Keratinocyte (primary cell): Measurements from ENCODE around the gene RARRES1. TPM values are rescaled to one million over a fixed set of nuclear protein-coding genes. Genes with fewer than 3 reads are reported as not detected.

ENCODE experiments used
- DNase-seq: peaks from one replicate; pipeline ENCODE4 v3.0.0-alpha.2; 2011; ENCODE audit warnings: low read depth, missing footprints, low spot score
- FAIRE-seq: peaks from 2 replicates; lab custom pipeline; 2011; peaks lifted over from hg19 to GRCh38; lab: Jason Lieb, UNC
- H2AFZ ChIP-seq: 2 replicates; pipeline ENCODE4 v1.6.0; 2012; ENCODE audit warnings: low read length, control low read depth, inconsistent platforms; ENCODE audit not compliant: control insufficient read depth
- H3K27ac ChIP-seq: 2 replicates; pipeline ENCODE4 v1.5.1; 2011; ENCODE audit warnings: low read length; ENCODE audit not compliant: control insufficient read depth, insufficient read depth
- H3K27me3 ChIP-seq: 3 replicates; pipeline ENCODE4 v1.6.0; 2011; ENCODE audit warnings: low read length; ENCODE audit not compliant: control insufficient read depth, insufficient read depth; ENCODE audit errors: extremely low read depth
- H3K36me3 ChIP-seq, 2 experiments: 2 replicates in 1 of 2; 3 replicates in 1 of 2; pipeline ENCODE4 v1.5.1; 2011; ENCODE audit warnings: low read length in 2 of 2, mild to moderate bottlenecking in 1 of 2; ENCODE audit not compliant: control insufficient read depth in 2 of 2, insufficient read depth in 2 of 2; ENCODE audit errors: extremely low read depth in 1 of 2
- H3K4me1 ChIP-seq: 3 replicates; pipeline ENCODE4 v1.5.1; 2011; ENCODE audit warnings: low read length; ENCODE audit not compliant: control insufficient read depth, insufficient read depth; ENCODE audit errors: extremely low read depth
- H3K4me2 ChIP-seq: 3 replicates; pipeline ENCODE4 v1.6.0; 2011; ENCODE audit warnings: low read depth, low read length; ENCODE audit not compliant: control insufficient read depth, insufficient read depth; ENCODE audit errors: extremely low read depth
- H3K4me3 ChIP-seq, 3 experiments: fragments of 200-600 bp in 1 of 3; sonication (generic) in 1 of 3; 2 replicates in 2 of 3; 3 replicates in 1 of 3; pipeline ENCODE4 v1.5.1; 2011 to 2016; ENCODE audit warnings: low read length in 3 of 3, mild to moderate bottlenecking in 3 of 3, control low read depth in 2 of 3, inconsistent platforms in 1 of 3, low read depth in 1 of 3, mixed read lengths in 1 of 3, mixed run types in 1 of 3, moderate library complexity in 1 of 3; ENCODE audit not compliant: control insufficient read depth in 2 of 3, insufficient read depth in 2 of 3; ENCODE audit errors: extremely low read depth in 1 of 3
- H3K79me2 ChIP-seq: 2 replicates; pipeline ENCODE4 v1.6.0; 2012; ENCODE audit warnings: low read length; ENCODE audit not compliant: control insufficient read depth, insufficient read depth
- H3K9ac ChIP-seq: 3 replicates; pipeline ENCODE4 v1.6.0; 2011; ENCODE audit warnings: low read length; ENCODE audit not compliant: control insufficient read depth, insufficient read depth; ENCODE audit errors: extremely low read depth
- H3K9me1 ChIP-seq: 3 replicates; pipeline ENCODE4 v1.6.0; 2011; ENCODE audit warnings: low read length; ENCODE audit not compliant: control insufficient read depth, insufficient read depth; ENCODE audit errors: extremely low read depth
- H3K9me3 ChIP-seq: 2 replicates; pipeline ENCODE4 v1.5.1; 2012; ENCODE audit warnings: low read depth, low read length; ENCODE audit not compliant: control insufficient read depth
- H4K20me1 ChIP-seq: 3 replicates; pipeline ENCODE4 v1.6.0; 2011; ENCODE audit warnings: low read length; ENCODE audit not compliant: control insufficient read depth, insufficient read depth; ENCODE audit errors: extremely low read depth
- CTCF ChIP-seq, 3 experiments: IDR thresholded peaks in 1 of 3; conservative IDR thresholded peaks in 1 of 3; optimal IDR thresholded peaks in 1 of 3; 2 replicates in 2 of 3; 3 replicates in 1 of 3; pipeline versions ENCODE3 to v1.5.1; 2011; ENCODE audit warnings: low read length in 3 of 3, mild to moderate bottlenecking in 3 of 3, moderate library complexity in 2 of 3, control low read depth in 1 of 3, inconsistent platforms in 1 of 3; ENCODE audit not compliant: insufficient read depth in 2 of 3; ENCODE audit errors: extremely low read depth in 1 of 3
- EZH2 ChIP-seq: IDR thresholded peaks from one replicate; pipeline ENCODE4 v1.6.1; 2012; ENCODE audit warnings: inconsistent platforms, mild to moderate bottlenecking, low read length, moderate library complexity
- dilution Hi-C: fragments of 300-500 bp; cut with MboI; formaldehyde crosslinking; loops from one replicate; pipeline ENCODE4 v1.7.0; 2020; ENCODE audit warnings: low sequenced_read_pairs; ENCODE audit not compliant: extremely low pct_ligation_motif_present
- polyA plus RNA-seq, 5 experiments: library from polyadenylated mRNA; depleted of rRNA in 3 of 5; stranded (reverse) in 3 of 5; stranded (forward) in 1 of 5; unstranded in 1 of 5; fragments of >200 nt; gene quantifications; 1 replicate in 1 of 5; 2 replicates in 3 of 5; 3 replicates in 1 of 5; pipeline versions ENCODE4 v1.2.1 to v1.2.3, GENCODE V29; 2011 to 2012; ENCODE audit warnings: missing spikeins in 2 of 5, low read depth in 1 of 5, low replicate concordance in 1 of 5

The RARRES1 gene
- polyA plus RNA-seq, 1 donor (not counting 4 experiments of a cell fraction or from before 2014, with no cell fraction given): not detected

- no peak overlapping the region for H2AFZ ChIP-seq
- H3K27me3 ChIP-seq: no peaks in the 10 kb centered on the region
- DNase-seq (no peak), FAIRE-seq (no peak)
- no peaks in the 10 kb centered on the region for H3K9me3 ChIP-seq
- no peak for TF ChIP-seq CTCF (optimal IDR thresholded peaks at IDR 0.05 in 1 of 3, IDR thresholded peaks at IDR 0.05 in 1 of 3, conservative IDR thresholded peaks at IDR 0.05 in 1 of 3; ENCODE audit: extremely low read depth in 1 of 3, insufficient read depth in 2 of 3, low read length in 3 of 3)
- TF ChIP-seq EZH2: no peak
- H3K4me3 ChIP-seq: no peak overlapping the region
- H3K27ac ChIP-seq: no peak overlapping the region
- H3K36me3 ChIP-seq: no peaks in the 10 kb centered on the region
- H4K20me1 ChIP-seq: no peaks in the 10 kb centered on the region
- dilution Hi-C loops: loop anchor here (10.0 kb wide), 1 partner anchor 66 kb away; no protein-coding TSS in a partner anchor
- no peaks in the 10 kb centered on the region for H3K9me1 ChIP-seq
- no peak overlapping the region for H3K9ac ChIP-seq
- H3K79me2 ChIP-seq: no peaks in the 10 kb centered on the region
- H3K4me2 ChIP-seq: no peak overlapping the region
- H3K4me1 ChIP-seq: peaks cover 2% of the 10 kb centered on the region
Observed at GRCh38 chr3:158781191-158781590, 48.9 kb upstream of the RARRES1 start.

DNA sequence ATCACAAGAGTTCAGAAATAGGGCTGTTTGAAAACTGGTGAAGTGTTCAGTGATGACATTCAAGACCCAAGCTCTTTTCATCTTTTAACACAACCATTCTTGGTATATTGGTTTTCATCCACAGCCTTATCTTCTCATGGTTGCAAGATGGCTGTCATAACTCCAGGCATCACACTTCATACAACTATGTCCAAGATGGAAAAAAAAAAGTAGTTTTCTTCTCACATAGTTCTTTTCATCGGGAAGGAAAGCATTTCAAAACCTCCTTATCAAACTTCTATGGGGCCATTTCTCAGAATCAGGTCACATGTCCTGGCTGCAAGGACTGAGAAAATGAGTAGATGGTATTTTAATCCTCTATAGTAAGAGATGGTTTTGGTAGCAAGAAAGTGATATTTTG lies 48.5 kb upstream of the RARRES1 start:
- no peak for TF ChIP-seq EZH2
- no peak for TF ChIP-seq CTCF (optimal IDR thresholded peaks at IDR 0.05 in 1 of 3, IDR thresholded peaks at IDR 0.05 in 1 of 3, conservative IDR thresholded peaks at IDR 0.05 in 1 of 3; ENCODE audit: extremely low read depth in 1 of 3, insufficient read depth in 2 of 3, low read length in 3 of 3)
- FAIRE-seq: no peak
- dilution Hi-C loops: loop anchor here (10.0 kb wide), 1 partner anchor 66 kb away; no protein-coding TSS in a partner anchor
- peaks cover 2% of the 10 kb centered on the region for H3K4me1 ChIP-seq
- no peak overlapping the region for H2AFZ ChIP-seq
- H3K9ac ChIP-seq: no peak overlapping the region
- no peaks in the 10 kb centered on the region for H3K79me2 ChIP-seq
- H3K9me3 ChIP-seq: no peaks in the 10 kb centered on the region
- no peaks in the 10 kb centered on the region for H3K9me1 ChIP-seq
- H3K27ac ChIP-seq: no peak overlapping the region
- H3K4me3 ChIP-seq: no peak overlapping the region
- DNase-seq: no peak
- no peaks in the 10 kb centered on the region for H3K27me3 ChIP-seq
- no peaks in the 10 kb centered on the region for H3K36me3 ChIP-seq
- H4K20me1 ChIP-seq: no peaks in the 10 kb centered on the region
- no peak overlapping the region for H3K4me2 ChIP-seq
